GM18511 (cell line): ENCODE data around the gene HSPB3.
A peak's percentile ranks its signal among the peaks of the same experiment; 100 is the strongest.
"Not testable (repeated sequence)": the region's sequence is repeated elsewhere in the genome, so short reads cannot be mapped to it uniquely, and the experiment has no call there.

ENCODE experiments used
- ATAC-seq: cut with Tn5 transposase; IDR thresholded peaks from one replicate; pipeline ENCODE4 v1.9.1; 2021; ENCODE audit warnings: mild to moderate bottlenecking, moderate library complexity; ENCODE audit not compliant: unreplicated experiment

The HSPB3 gene

DNA sequence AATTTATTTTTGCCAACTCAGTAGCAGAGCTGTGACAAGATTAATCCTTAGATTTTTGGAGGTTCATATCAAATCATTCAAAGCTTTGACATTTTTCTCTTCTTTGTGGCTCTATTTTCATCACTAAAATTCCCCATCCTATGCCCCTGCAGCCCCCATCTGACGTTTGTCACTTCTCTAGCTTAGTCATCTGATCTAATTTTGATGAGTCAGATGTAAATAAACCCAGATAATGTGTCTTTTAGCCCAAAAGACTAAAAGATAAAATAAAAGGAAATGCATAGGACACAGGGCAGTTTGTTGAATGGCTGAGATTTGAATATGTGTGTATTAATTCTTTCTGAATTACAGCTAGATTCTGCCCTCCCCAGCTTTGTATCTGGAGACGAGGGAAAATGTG is 897 bp upstream of the HSPB3 start:
- no peak for ATAC-seq

- no peak for ATAC-seq
Observed at GRCh38 chr5:54457094-54457862, 1.8 kb downstream of the HSPB3 start.

- no peak for ATAC-seq
Observed at GRCh38 chr5:54458221-54458620, 2.7 kb downstream of the HSPB3 start.

DNA sequence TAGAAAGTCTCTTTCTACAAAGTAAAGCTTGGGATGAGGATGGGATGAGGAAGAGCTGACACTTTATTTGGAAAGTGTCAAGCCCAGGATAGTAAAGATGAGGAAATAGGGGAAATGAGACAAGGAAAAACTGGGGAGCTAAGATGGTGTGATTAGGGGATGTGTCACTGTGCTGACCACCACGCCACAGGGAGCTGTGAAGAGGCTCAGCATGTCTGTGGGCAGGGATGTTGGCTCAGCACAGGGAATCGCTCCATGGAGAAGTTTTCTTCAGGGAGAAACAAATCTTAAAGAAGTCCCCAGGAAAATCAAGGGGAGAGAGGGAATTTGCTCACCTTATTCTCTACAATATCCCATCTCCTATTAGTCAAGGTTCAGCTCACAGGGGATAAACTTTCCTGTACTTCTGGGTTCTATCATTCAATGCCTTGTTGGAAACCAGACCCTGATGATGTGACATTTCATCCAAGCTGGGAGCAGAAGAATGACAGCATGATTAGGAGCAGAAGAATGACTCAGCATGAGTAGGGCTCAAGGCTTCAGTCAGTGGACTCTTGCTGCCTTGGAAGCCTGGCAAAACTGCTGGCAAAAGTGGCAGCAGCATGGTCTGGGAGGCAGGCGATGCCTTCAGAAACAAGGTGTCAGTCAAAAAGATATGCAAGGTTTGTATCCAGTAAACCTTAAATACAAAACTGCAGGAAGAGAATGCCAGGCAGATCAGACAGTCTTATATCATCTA is 4.9 kb downstream of the HSPB3 start:
- no peak for ATAC-seq

GRCh38 chr5:54462281-54462680 is 6.8 kb downstream of the HSPB3 start:
- no peak for ATAC-seq

DNA sequence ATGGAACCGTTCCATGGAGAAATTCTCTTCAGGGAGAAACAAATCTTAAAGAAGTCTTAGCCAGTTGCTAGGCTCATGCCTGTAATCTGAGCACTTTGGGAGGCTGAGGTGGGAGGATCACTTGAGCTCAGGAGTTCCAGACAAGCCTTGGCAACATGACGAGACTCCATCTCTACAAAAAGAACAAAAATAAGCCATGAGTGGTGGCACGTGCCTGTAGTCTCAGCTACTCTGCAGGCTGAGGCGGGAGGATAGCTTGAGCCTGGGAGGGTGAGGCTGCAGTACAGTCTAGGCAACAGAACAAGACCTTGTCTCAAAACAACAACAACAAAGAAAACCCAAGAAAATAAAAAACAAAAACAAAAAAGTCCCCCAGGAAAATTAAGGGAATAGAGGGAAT is 8.2 kb downstream of the HSPB3 start:
- no peak for ATAC-seq

- peak; percentile 93 for ATAC-seq
Observed at GRCh38 chr5:54469622-54470021, 14.1 kb downstream of the HSPB3 start.

DNA sequence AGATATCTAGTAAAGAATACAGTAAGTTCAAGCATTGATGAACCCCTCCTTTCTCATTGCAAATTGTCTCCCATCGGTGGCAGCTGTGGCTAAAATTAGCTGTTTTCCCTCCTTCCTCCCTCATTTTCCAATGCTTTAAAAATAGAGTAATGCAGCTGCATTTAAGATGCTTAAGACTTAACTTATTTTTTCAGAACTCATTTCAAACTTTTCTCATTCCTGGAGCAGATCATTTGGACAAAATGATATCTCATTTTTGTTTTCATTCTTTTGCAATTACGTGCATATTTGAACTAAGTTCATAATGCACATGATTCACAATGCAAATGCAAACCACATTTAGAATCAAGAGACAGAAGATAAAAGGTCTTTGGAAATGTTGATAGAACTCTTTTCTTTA is 14.6 kb downstream of the HSPB3 start:
- no peak for ATAC-seq

- ATAC-seq = no peak
Observed at GRCh38 chr5:54470677-54471076, 15.2 kb downstream of the HSPB3 start.

GRCh38 chr5:54471398-54471797 is 15.9 kb downstream of the HSPB3 start:
- ATAC-seq = no peak

DNA sequence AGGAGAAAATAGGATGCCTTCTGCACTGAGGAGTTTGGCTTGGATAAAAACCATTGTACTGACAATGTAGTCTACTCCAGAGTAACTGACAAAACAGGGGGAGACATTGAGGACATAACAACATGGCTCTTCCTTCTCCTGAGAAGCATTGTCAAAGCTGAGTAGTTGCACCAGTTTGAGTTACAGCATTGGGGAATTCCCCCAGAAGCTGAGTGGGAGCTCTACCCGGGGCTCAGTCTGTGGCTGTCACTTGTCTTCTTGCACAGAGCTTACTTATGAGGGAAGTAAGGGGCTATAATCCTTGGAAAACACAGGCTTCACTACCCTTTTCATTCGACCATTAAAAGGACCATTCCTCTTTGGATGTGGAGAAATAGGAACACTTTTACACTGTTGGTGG is 21.2 kb downstream of the HSPB3 start:
- no peak for ATAC-seq

DNA sequence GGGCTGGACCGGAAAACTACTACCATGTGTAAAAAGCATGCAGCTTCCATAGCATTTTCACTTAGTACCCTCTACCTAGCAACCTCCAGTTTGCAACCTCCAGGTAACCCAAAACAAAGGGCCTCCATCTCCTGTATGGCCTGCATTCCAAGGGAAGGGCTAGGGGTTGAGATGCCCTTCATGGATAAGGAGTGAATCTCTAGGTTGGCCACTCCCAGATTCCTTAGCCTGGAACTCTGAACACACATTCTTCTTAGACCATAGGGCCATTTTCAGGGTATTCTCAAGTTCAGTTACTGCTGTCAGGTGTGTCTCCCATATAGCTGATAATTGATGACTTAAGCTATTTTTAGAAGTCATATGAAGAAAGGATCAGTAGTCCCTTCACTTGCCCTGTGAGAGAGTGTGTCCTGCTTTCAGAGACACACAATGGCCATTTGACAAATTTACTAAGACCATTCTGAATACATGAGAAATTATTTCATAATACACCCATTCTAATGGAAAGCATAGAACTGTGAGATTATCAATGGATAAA is 22.5 kb downstream of the HSPB3 start:
- no peak for ATAC-seq

- no peak for ATAC-seq
Observed at GRCh38 chr5:54480296-54480695, 24.8 kb downstream of the HSPB3 start.

DNA sequence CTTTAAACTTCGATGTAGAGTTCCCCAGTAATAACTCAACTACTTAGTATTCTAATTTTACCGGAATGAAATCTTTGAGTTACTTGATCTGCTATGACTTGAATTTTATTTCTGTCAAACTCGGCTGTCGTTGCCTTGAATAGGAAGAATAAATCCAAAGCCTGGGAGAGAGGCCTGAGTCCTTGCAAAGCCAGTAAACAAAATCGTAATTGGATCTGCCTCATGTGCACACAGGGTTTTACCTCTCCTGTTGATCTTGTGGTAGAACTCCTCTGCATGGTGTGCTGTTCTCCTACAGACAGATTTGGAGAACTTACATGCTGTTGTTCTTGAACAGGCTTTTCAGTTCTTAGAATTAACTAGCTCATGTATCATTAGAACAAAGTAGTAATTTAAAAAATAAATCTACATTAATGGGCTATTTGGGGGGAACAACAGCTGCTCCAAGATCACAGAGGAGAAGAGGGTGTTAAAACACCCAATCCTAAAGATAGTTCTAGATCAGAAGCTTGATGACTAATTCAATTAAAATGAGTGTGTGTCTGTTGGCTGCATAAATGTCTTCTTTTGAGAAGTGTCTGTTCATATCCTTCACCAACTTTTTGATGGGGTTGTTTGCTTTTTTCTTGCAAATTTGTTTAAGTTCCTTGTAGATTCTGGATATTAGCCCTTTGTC is 28.9 kb downstream of the HSPB3 start:
- ATAC-seq = no peak

GRCh38 chr5:54485659-54486058 is 30.2 kb downstream of the HSPB3 start:
- not testable (repeated sequence) for ATAC-seq

DNA sequence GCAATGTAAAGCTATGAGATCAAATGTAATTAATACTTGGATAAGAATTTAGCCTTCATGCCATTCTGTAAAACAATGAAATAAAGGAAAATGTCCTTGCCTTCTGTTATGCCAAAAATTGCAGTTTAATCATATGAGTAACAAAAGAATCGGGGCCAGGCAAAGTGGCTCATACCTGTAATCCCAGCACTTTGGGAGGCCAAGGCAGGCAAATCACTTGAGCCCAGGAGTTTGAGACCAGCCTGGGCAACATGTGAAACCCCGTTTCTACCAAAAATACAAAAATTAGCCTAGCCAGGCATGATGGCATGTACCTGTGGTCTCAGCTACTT is 34.1 kb downstream of the HSPB3 start:
- not testable (repeated sequence) for ATAC-seq

DNA sequence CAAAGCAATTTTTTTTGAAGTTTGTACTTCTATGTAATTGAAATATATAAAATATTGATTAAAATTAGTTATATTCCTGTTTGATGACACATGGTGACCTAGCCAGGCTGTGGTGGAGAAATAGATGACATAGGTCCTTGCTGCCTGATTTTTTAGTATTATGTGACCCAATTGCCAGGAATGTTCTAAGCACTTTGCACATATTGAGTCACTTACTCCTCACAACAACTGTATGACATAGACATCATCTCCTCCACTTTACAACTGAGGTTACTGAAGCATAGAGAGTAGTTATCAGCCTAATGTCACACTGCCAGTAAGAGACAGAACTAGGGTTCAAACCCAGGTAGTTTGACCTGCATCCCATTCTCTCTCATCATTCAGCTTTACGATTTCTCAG is 35.8 kb downstream of the HSPB3 start:
- no peak for ATAC-seq

DNA sequence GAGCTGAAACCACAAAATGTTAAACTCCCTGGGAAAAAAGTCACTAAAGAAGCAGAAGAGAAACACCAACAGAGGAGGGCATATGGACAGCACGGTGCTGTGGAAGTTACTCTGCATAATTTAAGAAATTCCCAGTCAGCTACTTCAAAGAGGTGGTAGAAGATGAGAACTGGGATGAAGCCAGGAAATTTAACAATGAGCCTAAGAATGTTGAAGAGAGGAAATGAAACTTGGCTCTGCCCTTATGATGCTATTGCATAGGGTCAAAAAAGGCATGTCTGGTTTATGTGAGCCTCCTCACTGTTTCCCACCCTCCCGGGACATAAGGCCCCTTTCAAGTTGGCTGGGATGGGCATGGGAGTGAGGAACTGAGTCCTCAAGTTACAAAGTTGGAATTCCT is 36.7 kb downstream of the HSPB3 start:
- no peak for ATAC-seq

- ATAC-seq = no peak
Observed at GRCh38 chr5:54495027-54495426, 39.5 kb downstream of the HSPB3 start.
